GM12865 (cell line): ENCODE data around the gene ERC1.
A peak's percentile ranks its signal among the peaks of the same experiment; 100 is the strongest.

Source experiments
- DNase-seq: peaks from one replicate; pipeline ENCODE4 v3.0.0; 2010; ENCODE audit warnings: low read depth
- H3K4me3 ChIP-seq: 2 replicates; pipeline ENCODE4 v1.5.1; 2011; ENCODE audit warnings: mild to moderate bottlenecking, low read depth, low read length, control low read depth
- CTCF ChIP-seq: IDR thresholded peaks from 2 replicates; pipeline ENCODE4 v1.5.1; 2011; ENCODE audit warnings: low read length, control low read depth, low read depth, inconsistent platforms; ENCODE audit not compliant: insufficient read depth; ENCODE audit errors: missing control alignments

The ERC1 gene

GRCh38 chr12:1273051-1273450, 282.0 kb downstream of the ERC1 start:
- no peak for TF ChIP-seq CTCF
- no peak for DNase-seq

GRCh38 chr12:1277905-1278304, 286.9 kb downstream of the ERC1 start:
- peak; percentile 61 for DNase-seq
- no peak for TF ChIP-seq CTCF
- H3K4me3 ChIP-seq: no peak overlapping the region

More at GRCh38 chr12:1273051-1273450, 282.0 kb downstream of the ERC1 start:
- H3K4me3 ChIP-seq: no peak overlapping the region

- no peak for TF ChIP-seq CTCF
- no peak for DNase-seq
These were observed 288.0 kb downstream of the ERC1 start for GRCh38 chr12:1279050-1279449.

GRCh38 chr12:1280059-1280458, 289.0 kb downstream of the ERC1 start:
- no peak for TF ChIP-seq CTCF
- DNase-seq: no peak
- H3K4me3 ChIP-seq: no peak overlapping the region

More at GRCh38 chr12:1279050-1279449, 288.0 kb downstream of the ERC1 start:
- no peak overlapping the region for H3K4me3 ChIP-seq

- no peak for DNase-seq
- no peak overlapping the region for H3K4me3 ChIP-seq
- no peak for TF ChIP-seq CTCF
These were observed 290.8 kb downstream of the ERC1 start for GRCh38 chr12:1281683-1282366.

- no peak overlapping the region for H3K4me3 ChIP-seq
- no peak for TF ChIP-seq CTCF
- no peak for DNase-seq
These were observed 291.8 kb downstream of the ERC1 start for GRCh38 chr12:1282670-1283315.
